ENCODE data around the gene LMBR1. TPM values are rescaled to one million over a fixed set of nuclear protein-coding genes. Genes with fewer than 3 reads are reported as not detected.
"Not testable (repeated sequence)": the region's sequence is repeated elsewhere in the genome, so short reads cannot be mapped to it uniquely, and the experiment has no call there.

Gene LMBR1
- polyA plus RNA-seq (2012; ENCODE audit: low read depth, missing spikeins): 10.8 TPM

- DNase-seq (ENCODE audit: insufficient read length, low spot score) (peak; percentile 86), FAIRE-seq (peak; percentile 93)
- 0 out of 2 replicates have a peak, but pooled peaks have one; percentile 20 for TF ChIP-seq TAF1 (IDR thresholded peaks at IDR 0.05; ENCODE audit: low read depth, low read length)
- TF ChIP-seq SPI1 (IDR thresholded peaks at IDR 0.05; ENCODE audit: low read depth, low read length): no peak
- peak; percentile 82 for TF ChIP-seq POLR2A (IDR thresholded peaks at IDR 0.05; ENCODE audit: low read depth, low read length)
- peak; percentile 82 for TF ChIP-seq POLR2AphosphoS5 (IDR thresholded peaks at IDR 0.05; ENCODE audit: low read depth, low read length)
- TF ChIP-seq POU2F2 (IDR thresholded peaks at IDR 0.05; ENCODE audit: low read depth, low read length): no peak
- TF ChIP-seq PAX5 (IDR thresholded peaks at IDR 0.05; ENCODE audit: insufficient read depth, low read length, severe bottlenecking): no peak
Measured at GRCh38 chr7:156892821-156893706, at the start of gene LMBR1. TSS of gene LMBR1 (minus strand) at chr7:156893183. CDS start at chr7:156892993, 190 bp downstream.

- FAIRE-seq: no peak
- no peak for DNase-seq (ENCODE audit: insufficient read length, low spot score)
- TF ChIP-seq POLR2AphosphoS5 (IDR thresholded peaks at IDR 0.05; ENCODE audit: low read depth, low read length): no peak
- TF ChIP-seq SPI1 (IDR thresholded peaks at IDR 0.05; ENCODE audit: low read depth, low read length): no peak
- TF ChIP-seq POLR2A (IDR thresholded peaks at IDR 0.05; ENCODE audit: low read depth, low read length): no peak
- TF ChIP-seq TAF1 (IDR thresholded peaks at IDR 0.05; ENCODE audit: low read depth, low read length): no peak
- no peak for TF ChIP-seq PAX5 (IDR thresholded peaks at IDR 0.05; ENCODE audit: insufficient read depth, low read length, severe bottlenecking)
- TF ChIP-seq POU2F2 (IDR thresholded peaks at IDR 0.05; ENCODE audit: low read depth, low read length): no peak
Measured at GRCh38 chr7:156942708-156943090, 49.7 kb upstream of the LMBR1 start.

GRCh38 chr7:156941393-156942182, 48.6 kb upstream of the LMBR1 start:
- TF ChIP-seq POLR2AphosphoS5 (IDR thresholded peaks at IDR 0.05; ENCODE audit: low read depth, low read length): no peak
- TF ChIP-seq POU2F2 (IDR thresholded peaks at IDR 0.05; ENCODE audit: low read depth, low read length): no peak
- no peak for TF ChIP-seq POLR2A (IDR thresholded peaks at IDR 0.05; ENCODE audit: low read depth, low read length)
- no peak for TF ChIP-seq TAF1 (IDR thresholded peaks at IDR 0.05; ENCODE audit: low read depth, low read length)
- TF ChIP-seq PAX5 (IDR thresholded peaks at IDR 0.05; ENCODE audit: insufficient read depth, low read length, severe bottlenecking): no peak
- no peak for TF ChIP-seq SPI1 (IDR thresholded peaks at IDR 0.05; ENCODE audit: low read depth, low read length)
- FAIRE-seq (no peak), DNase-seq (ENCODE audit: insufficient read length, low spot score) (no peak)

GRCh38 chr7:156940421-156941122, 47.6 kb upstream of the LMBR1 start:
- TF ChIP-seq TAF1 (IDR thresholded peaks at IDR 0.05; ENCODE audit: low read depth, low read length): no peak
- FAIRE-seq (no peak), DNase-seq (ENCODE audit: insufficient read length, low spot score) (no peak)

- FAIRE-seq; DNase-seq (ENCODE audit: insufficient read length, low spot score): not testable (repeated sequence)
Measured at GRCh38 chr7:156936766-156937165, 43.8 kb upstream of the LMBR1 start.

- DNase-seq (ENCODE audit: insufficient read length, low spot score): no peak
- no peak for FAIRE-seq
- TF ChIP-seq POU2F2 (IDR thresholded peaks at IDR 0.05; ENCODE audit: low read depth, low read length) (no peak), TAF1 (IDR thresholded peaks at IDR 0.05; ENCODE audit: low read depth, low read length) (no peak), POLR2AphosphoS5 (IDR thresholded peaks at IDR 0.05; ENCODE audit: low read depth, low read length) (no peak), SPI1 (IDR thresholded peaks at IDR 0.05; ENCODE audit: low read depth, low read length) (no peak), POLR2A (IDR thresholded peaks at IDR 0.05; ENCODE audit: low read depth, low read length) (no peak), PAX5 (IDR thresholded peaks at IDR 0.05; ENCODE audit: insufficient read depth, low read length, severe bottlenecking) (no peak)
Measured at GRCh38 chr7:156935250-156935649, 42.3 kb upstream of the LMBR1 start.

GRCh38 chr7:156932006-156932405, 39.0 kb upstream of the LMBR1 start:
- TF ChIP-seq POLR2A (IDR thresholded peaks at IDR 0.05; ENCODE audit: low read depth, low read length) (no peak), PAX5 (IDR thresholded peaks at IDR 0.05; ENCODE audit: insufficient read depth, low read length, severe bottlenecking) (no peak), TAF1 (IDR thresholded peaks at IDR 0.05; ENCODE audit: low read depth, low read length) (no peak), POLR2AphosphoS5 (IDR thresholded peaks at IDR 0.05; ENCODE audit: low read depth, low read length) (no peak), POU2F2 (IDR thresholded peaks at IDR 0.05; ENCODE audit: low read depth, low read length) (no peak), SPI1 (IDR thresholded peaks at IDR 0.05; ENCODE audit: low read depth, low read length) (no peak)
- no peak for FAIRE-seq
- DNase-seq (ENCODE audit: insufficient read length, low spot score): no peak

GRCh38 chr7:156929789-156930539, 37.0 kb upstream of the LMBR1 start:
- no peak for FAIRE-seq
- no peak for DNase-seq (ENCODE audit: insufficient read length, low spot score)
- TF ChIP-seq SPI1 (IDR thresholded peaks at IDR 0.05; ENCODE audit: low read depth, low read length) (no peak), POLR2AphosphoS5 (IDR thresholded peaks at IDR 0.05; ENCODE audit: low read depth, low read length) (no peak), TAF1 (IDR thresholded peaks at IDR 0.05; ENCODE audit: low read depth, low read length) (no peak), POU2F2 (IDR thresholded peaks at IDR 0.05; ENCODE audit: low read depth, low read length) (no peak), POLR2A (IDR thresholded peaks at IDR 0.05; ENCODE audit: low read depth, low read length) (no peak), PAX5 (IDR thresholded peaks at IDR 0.05; ENCODE audit: insufficient read depth, low read length, severe bottlenecking) (no peak)

GRCh38 chr7:156928406-156928747, 35.4 kb upstream of the LMBR1 start:
- no peak for FAIRE-seq
- no peak for TF ChIP-seq POLR2A (IDR thresholded peaks at IDR 0.05; ENCODE audit: low read depth, low read length)
- no peak for TF ChIP-seq TAF1 (IDR thresholded peaks at IDR 0.05; ENCODE audit: low read depth, low read length)
- no peak for TF ChIP-seq PAX5 (IDR thresholded peaks at IDR 0.05; ENCODE audit: insufficient read depth, low read length, severe bottlenecking)
- no peak for TF ChIP-seq POLR2AphosphoS5 (IDR thresholded peaks at IDR 0.05; ENCODE audit: low read depth, low read length)
- no peak for TF ChIP-seq SPI1 (IDR thresholded peaks at IDR 0.05; ENCODE audit: low read depth, low read length)
- TF ChIP-seq POU2F2 (IDR thresholded peaks at IDR 0.05; ENCODE audit: low read depth, low read length): no peak
- DNase-seq (ENCODE audit: insufficient read length, low spot score): no peak

Measured in GM12891 (cell line).